Vagina (tissue), 2 donors: Measurements from ENCODE around the gene EIF5AL1. TPM values are rescaled to one million over a fixed set of nuclear protein-coding genes. Genes with fewer than 3 reads are reported as not detected.
A peak's percentile ranks its signal among the peaks of the same experiment; 100 is the strongest.

Experiments used
- DNase-seq, 2 donors: peaks; one replicate each; pipeline ENCODE4 v3.0.0-alpha.2; 2017; ENCODE audit errors: extremely low spot score in 2 of 2
- H3K27ac ChIP-seq: fragments of 200-600 bp; sonication (generic); one replicate; pipeline ENCODE4 v1.5.1; 2019
- H3K27me3 ChIP-seq: fragments of 200-600 bp; sonication (generic); one replicate; pipeline ENCODE4 v1.5.1; 2019
- H3K36me3 ChIP-seq, 2 donors: fragments of 200-600 bp; sonication (generic); one replicate each; pipeline ENCODE4 v1.5.1; 2017 to 2019
- H3K4me1 ChIP-seq: fragments of 200-600 bp; sonication (generic); one replicate; pipeline ENCODE4 v1.5.1; 2019
- H3K4me3 ChIP-seq, 2 donors: fragments of 200-600 bp; sonication (generic); 1 replicate in 1 of 2; 2 replicates in 1 of 2; pipeline ENCODE4 v1.5.1; 2016 to 2019
- H3K9me3 ChIP-seq: fragments of 200-600 bp; sonication (generic); one replicate; pipeline ENCODE4 v1.5.1; 2019
- POLR2A ChIP-seq, 2 donors: fragments of 450-650 bp; IDR thresholded peaks; one replicate each; pipeline ENCODE4 v1.6.1; 2017; ENCODE audit warnings: antibody characterized with exemption in 2 of 2, mild to moderate bottlenecking in 2 of 2, moderate library complexity in 2 of 2
- POLR2AphosphoS5 ChIP-seq, 2 donors: sonication (generic); formaldehyde crosslinking; IDR thresholded peaks; one replicate each; pipeline ENCODE4 v1.9.0; 2017; ENCODE audit warnings: antibody characterized with exemption in 2 of 2, mild to moderate bottlenecking in 2 of 2, low read depth in 1 of 2; ENCODE audit not compliant: insufficient read depth in 1 of 2
- intact Hi-C: fragments of 100-400 bp; cut with DNase I; formaldehyde crosslinking; loops from one replicate; pipeline ENCODE4 v1.15.1; 2023
- total RNA-seq: library from RNA; depleted of rRNA; stranded (reverse); fragments of >200 nt; gene quantifications from one replicate; pipeline ENCODE4 v1.2.3, GENCODE V29; 2016
- TF ChIP-seq, protein P1 (sequence below), 3 experiments: fragments of 450-650 bp in 2 of 3; fragments of 200-600 bp in 1 of 3; sonication (generic) in 1 of 3; IDR thresholded peaks; one replicate each; pipeline ENCODE4 v1.5.1; 2017 to 2019; ENCODE audit warnings: antibody characterized with exemption in 3 of 3, mild to moderate bottlenecking in 2 of 3, moderate library complexity in 2 of 3

EIF5AL1 gene
- total RNA-seq, 1 donor from 2014 or later = not detected

DNA sequence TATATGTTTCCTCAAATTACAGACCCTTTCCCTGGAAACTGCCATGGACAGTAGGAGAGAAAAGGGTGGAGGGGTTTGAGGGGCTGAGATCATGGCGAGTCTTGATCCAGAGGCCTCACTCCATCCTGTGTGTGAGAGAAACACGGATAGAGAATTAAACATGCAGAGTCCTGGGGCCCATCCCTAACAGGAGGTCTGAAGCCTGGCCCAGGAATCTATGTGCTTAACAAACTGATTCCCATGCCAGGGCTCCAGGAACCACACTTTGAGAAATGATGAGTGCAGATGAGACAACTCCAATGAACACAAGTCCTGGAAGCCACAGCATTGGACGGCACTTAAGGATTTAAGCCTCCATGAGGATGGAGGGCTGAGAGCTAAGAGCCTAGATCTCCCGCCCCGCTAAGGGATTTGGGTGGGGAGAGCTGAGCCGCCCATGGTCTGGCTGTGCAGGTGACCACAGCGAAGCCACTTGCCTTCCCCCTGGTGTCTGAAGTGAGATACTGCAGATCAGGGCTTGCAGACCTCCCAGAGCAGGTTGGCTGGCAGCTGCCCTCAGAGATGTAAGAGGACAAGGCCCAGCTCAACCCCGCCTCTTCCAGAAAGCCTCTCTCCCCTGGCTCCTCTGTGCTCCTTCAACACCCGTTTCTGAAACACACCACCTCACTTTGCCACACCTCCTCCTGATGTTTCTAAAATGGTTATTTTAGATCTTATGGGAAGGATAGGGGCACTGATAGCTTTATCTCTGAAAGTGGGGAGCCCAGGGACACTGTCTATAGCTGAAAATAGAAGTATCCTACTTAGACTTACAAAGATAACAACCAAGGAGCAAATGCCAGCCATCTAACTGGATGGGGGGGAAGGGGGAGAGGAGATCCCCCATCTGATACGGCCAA lies 24.8 kb upstream of the EIF5AL1 start:
- DNase-seq = peak in 1 of 2 donors; percentile 77
- Histone ChIP-seq H3K36me3 (no peaks in the 10 kb centered on the region), H3K4me1 (peaks cover 44% of the 10 kb centered on the region), H3K4me3 (no peak overlapping the region), H3K9me3 (no peaks in the 10 kb centered on the region), H3K27me3 (no peaks in the 10 kb centered on the region), H3K27ac (peak overlapping the region; percentile 75)
- no peak for TF ChIP-seq POLR2A (IDR thresholded peaks at IDR 0.05)
- TF ChIP-seq, protein P1, sequence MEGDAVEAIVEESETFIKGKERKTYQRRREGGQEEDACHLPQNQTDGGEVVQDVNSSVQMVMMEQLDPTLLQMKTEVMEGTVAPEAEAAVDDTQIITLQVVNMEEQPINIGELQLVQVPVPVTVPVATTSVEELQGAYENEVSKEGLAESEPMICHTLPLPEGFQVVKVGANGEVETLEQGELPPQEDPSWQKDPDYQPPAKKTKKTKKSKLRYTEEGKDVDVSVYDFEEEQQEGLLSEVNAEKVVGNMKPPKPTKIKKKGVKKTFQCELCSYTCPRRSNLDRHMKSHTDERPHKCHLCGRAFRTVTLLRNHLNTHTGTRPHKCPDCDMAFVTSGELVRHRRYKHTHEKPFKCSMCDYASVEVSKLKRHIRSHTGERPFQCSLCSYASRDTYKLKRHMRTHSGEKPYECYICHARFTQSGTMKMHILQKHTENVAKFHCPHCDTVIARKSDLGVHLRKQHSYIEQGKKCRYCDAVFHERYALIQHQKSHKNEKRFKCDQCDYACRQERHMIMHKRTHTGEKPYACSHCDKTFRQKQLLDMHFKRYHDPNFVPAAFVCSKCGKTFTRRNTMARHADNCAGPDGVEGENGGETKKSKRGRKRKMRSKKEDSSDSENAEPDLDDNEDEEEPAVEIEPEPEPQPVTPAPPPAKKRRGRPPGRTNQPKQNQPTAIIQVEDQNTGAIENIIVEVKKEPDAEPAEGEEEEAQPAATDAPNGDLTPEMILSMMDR (IDR thresholded peaks at IDR 0.05) = peak in 2 of 3 experiments; percentile 18 to 52
- intact Hi-C loops = no loop called here

DNA sequence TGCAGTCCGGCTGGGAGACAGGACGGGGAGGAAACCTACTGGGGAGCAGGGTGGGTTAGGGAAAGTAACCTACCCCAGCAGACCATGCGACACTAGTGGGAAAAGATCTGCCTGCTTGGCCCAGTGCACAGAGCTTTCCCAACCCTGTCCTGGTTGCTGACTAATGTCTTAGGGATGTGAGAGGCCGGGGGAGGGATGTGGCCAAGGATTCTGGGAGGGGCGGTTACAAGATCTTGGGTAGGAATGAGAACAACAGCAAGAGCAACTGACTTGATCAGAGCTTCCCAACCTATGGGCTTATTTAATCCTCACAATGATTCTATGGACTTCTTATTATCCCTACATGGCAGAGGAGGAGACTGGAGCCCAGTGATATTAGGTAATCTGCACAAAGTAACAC lies 24.0 kb upstream of the EIF5AL1 start:
- no peaks in the 10 kb centered on the region for H3K9me3 ChIP-seq
- no peak for DNase-seq
- H3K27ac ChIP-seq = peak overlapping the region; percentile 75
- intact Hi-C loops = no loop called here
- peaks cover 36% of the 10 kb centered on the region for H3K4me1 ChIP-seq
- no peaks in the 10 kb centered on the region for H3K36me3 ChIP-seq
- TF ChIP-seq, protein P1 (IDR thresholded peaks at IDR 0.05) = no peak
- TF ChIP-seq POLR2AphosphoS5 (IDR thresholded peaks at IDR 0.05; ENCODE audit: insufficient read depth in 1 of 2, low read depth in 1 of 2) (peak; percentile 20 to 89), POLR2A (IDR thresholded peaks at IDR 0.05) (no peak)
- no peaks in the 10 kb centered on the region for H3K27me3 ChIP-seq
- H3K4me3 ChIP-seq = no peak overlapping the region

DNA sequence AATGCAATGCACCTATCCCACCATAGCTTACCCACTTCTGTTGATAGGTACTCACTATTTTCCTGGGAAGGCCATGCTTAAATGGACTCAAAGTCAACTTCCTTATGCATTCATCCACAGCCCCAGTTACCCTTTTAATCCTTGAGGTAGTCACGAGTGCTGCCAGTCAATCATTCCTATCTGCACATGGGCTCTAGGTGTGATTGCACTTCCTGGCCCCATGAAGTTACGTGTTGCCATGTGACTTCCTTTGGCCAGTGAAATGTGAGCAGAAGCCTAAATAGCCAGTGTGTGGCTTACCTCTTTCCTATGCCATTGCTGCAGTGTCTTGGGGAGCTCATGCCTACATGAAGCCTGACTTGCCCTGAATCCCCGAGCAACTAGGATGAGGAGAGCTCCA lies 23.5 kb upstream of the EIF5AL1 start:
- Histone ChIP-seq H3K9me3 (no peaks in the 10 kb centered on the region), H3K27me3 (no peaks in the 10 kb centered on the region), H3K4me1 (peaks cover 31% of the 10 kb centered on the region), H3K36me3 (no peaks in the 10 kb centered on the region), H3K27ac (peak overlapping the region; percentile 75), H3K4me3 (no peak overlapping the region)
- intact Hi-C loops = no loop called here
- TF ChIP-seq POLR2AphosphoS5 (IDR thresholded peaks at IDR 0.05; ENCODE audit: insufficient read depth in 1 of 2, low read depth in 1 of 2) (no peak), POLR2A (IDR thresholded peaks at IDR 0.05) (no peak)
- TF ChIP-seq, protein P1 (IDR thresholded peaks at IDR 0.05) = no peak
- peak in 1 of 2 donors; percentile 80 for DNase-seq

DNA sequence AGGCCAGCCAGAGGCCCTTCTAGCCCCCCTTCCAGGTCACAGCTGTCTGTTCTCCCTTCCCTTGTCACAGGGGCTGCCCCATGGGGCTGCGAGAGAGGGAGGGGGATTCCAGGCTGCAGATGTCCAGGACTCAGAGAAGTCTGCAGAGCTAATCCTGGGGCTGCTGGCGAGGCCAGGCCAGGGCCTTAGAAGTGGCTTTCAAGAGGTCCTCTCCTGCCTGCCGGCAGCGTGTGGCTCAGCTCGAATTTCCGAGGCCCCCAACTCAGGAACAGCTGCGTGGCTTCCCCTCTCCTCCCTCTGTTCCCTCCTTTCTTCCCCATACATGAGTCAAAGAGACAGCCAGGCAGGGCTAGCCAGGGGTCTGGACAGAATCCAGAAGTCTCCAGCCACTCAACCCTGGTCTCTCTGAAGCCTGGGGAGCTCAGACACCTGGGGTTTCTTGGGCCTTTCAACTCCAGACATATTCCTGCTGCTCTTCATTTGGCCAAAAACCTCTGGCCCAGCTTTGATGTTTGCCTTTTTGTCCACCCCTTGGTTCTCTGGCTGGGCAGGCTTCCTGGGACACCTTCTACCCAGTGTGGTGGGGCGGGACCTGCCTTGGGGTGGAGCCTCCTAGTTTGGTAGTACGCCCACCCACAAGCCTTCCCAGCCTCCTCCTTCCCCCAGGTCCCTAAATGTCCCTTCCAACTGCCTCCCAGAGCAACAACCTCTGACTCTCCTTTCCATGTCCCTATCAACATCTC lies 21.8 kb upstream of the EIF5AL1 start:
- peak in 1 of 2 donors; percentile 87 for DNase-seq
- H3K4me3 ChIP-seq = no peak overlapping the region
- H3K4me1 ChIP-seq = peaks cover 23% of the 10 kb centered on the region
- no peaks in the 10 kb centered on the region for H3K36me3 ChIP-seq
- H3K27me3 ChIP-seq = no peaks in the 10 kb centered on the region
- peak overlapping the region; percentile 75 for H3K27ac ChIP-seq
- intact Hi-C loops = no loop called here
- H3K9me3 ChIP-seq = no peaks in the 10 kb centered on the region
- TF ChIP-seq POLR2AphosphoS5 (IDR thresholded peaks at IDR 0.05; ENCODE audit: insufficient read depth in 1 of 2, low read depth in 1 of 2) = peak in 1 of 2 donors; percentile 34
- TF ChIP-seq, protein P1 (IDR thresholded peaks at IDR 0.05) = no peak
